Measurements from ENCODE around the gene PIGS.

Gene PIGS

DNA sequence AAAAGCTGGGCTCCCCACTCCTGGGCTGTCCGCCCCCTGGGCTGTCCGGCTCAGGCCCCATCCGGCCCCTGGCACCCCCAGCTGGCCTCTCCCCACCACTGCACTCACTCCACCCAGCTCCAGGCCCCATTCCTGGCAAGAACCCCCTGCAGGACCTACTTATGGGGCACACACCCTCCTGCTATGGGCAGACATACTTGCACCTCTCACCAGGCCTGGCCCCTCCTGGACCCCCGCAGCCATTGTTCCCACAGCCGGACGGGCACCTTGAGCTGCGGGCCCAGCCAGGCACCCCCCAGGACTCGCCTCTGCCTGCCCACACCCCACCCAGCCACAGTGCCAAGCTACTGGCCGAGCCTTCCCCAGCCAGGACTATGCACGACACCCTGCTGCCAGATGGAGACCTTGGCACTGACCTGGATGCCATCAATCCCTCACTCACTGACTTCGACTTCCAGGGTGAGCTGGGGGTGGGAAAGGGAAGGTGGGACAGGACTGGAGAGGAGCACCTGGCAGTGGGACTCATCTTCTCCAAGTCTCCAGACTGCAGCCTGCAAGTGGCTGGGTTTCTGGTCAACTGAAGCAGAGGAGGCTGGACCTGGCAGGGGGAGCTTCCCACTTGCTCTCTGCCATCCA, 36.5 kb downstream of the PIGS start:
- Histone ChIP-seq H2AFZ (ENCODE audit: low read length) (no peak overlapping the region), H3K27me3 (ENCODE audit: insufficient read depth, low read length) (peaks cover 6% of the 10 kb centered on the region), H3K4me1 (ENCODE audit: insufficient read depth, low read length, severe bottlenecking) (no peaks in the 10 kb centered on the region), H3K4me2 (ENCODE audit: low read length) (no peak overlapping the region), H3K36me3 (ENCODE audit: insufficient read depth, low read length) (no peaks in the 10 kb centered on the region), H3K4me3 (ENCODE audit: low read depth, low read length, poor library complexity, severe bottlenecking) (no peak overlapping the region), H3K27ac (ENCODE audit: low read depth, low read length, poor library complexity, severe bottlenecking) (no peak overlapping the region), H3K9me3 (ENCODE audit: low read length) (no peaks in the 10 kb centered on the region), H3K79me2 (ENCODE audit: insufficient read depth, low read length) (no peaks in the 10 kb centered on the region), H3F3A (ENCODE audit: insufficient read depth, low read length) (no peaks in the 10 kb centered on the region), H3K9me2 (ENCODE audit: low read depth, low read length) (no peaks in the 10 kb centered on the region), H4K20me1 (ENCODE audit: insufficient read depth, low read length) (no peaks in the 10 kb centered on the region), H3K9ac (ENCODE audit: low read length) (no peak overlapping the region)
- TF ChIP-seq, protein P1, sequence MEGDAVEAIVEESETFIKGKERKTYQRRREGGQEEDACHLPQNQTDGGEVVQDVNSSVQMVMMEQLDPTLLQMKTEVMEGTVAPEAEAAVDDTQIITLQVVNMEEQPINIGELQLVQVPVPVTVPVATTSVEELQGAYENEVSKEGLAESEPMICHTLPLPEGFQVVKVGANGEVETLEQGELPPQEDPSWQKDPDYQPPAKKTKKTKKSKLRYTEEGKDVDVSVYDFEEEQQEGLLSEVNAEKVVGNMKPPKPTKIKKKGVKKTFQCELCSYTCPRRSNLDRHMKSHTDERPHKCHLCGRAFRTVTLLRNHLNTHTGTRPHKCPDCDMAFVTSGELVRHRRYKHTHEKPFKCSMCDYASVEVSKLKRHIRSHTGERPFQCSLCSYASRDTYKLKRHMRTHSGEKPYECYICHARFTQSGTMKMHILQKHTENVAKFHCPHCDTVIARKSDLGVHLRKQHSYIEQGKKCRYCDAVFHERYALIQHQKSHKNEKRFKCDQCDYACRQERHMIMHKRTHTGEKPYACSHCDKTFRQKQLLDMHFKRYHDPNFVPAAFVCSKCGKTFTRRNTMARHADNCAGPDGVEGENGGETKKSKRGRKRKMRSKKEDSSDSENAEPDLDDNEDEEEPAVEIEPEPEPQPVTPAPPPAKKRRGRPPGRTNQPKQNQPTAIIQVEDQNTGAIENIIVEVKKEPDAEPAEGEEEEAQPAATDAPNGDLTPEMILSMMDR (IDR thresholded peaks at IDR 0.05; ENCODE audit: low read length): no peak
- no peak for TF ChIP-seq EZH2 (IDR thresholded peaks at IDR 0.05; ENCODE audit: borderline replicate concordance, low read length)

DNA sequence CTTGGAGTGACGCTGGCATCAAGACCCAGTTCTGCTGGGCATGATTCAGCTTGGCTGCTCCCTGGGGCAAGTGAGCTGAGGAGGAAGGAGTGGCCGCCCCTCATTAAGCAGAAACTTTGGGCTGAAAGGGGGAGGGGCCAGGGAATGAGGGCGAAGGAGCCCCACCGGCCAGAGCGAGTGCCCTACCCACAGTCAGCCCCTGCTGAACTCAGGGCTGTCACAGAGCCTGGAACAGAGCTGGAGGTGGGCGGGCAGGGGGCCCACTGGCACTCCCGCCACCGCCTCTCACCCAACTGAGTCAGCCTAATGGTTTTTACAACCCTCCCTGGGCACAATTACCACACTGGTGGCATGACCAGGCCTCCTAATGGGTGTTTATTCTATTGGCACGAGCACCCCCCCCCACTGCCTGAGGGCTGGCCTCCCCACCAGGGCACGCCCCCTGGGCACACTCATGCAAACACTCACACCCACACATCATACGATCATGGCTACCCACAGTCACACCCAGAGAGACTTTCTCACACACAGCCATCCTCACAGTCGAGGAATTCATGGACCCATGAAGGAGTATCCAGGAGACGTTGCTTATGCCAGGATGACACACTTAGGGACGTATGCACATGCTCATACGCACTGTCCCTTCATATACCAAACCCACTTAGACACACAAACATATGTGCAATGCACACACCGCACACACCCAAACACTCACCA, 38.1 kb downstream of the PIGS start:
- no peak for TF ChIP-seq EZH2 (IDR thresholded peaks at IDR 0.05; ENCODE audit: borderline replicate concordance, low read length)
- TF ChIP-seq, protein P1 (IDR thresholded peaks at IDR 0.05; ENCODE audit: low read length): no peak
- Histone ChIP-seq H3K9me2 (ENCODE audit: low read depth, low read length) (no peaks in the 10 kb centered on the region), H3K79me2 (ENCODE audit: insufficient read depth, low read length) (no peaks in the 10 kb centered on the region), H3K27ac (ENCODE audit: low read depth, low read length, poor library complexity, severe bottlenecking) (no peak overlapping the region), H3K4me1 (ENCODE audit: insufficient read depth, low read length, severe bottlenecking) (no peaks in the 10 kb centered on the region), H3K4me2 (ENCODE audit: low read length) (no peak overlapping the region), H3F3A (ENCODE audit: insufficient read depth, low read length) (no peaks in the 10 kb centered on the region), H4K20me1 (ENCODE audit: insufficient read depth, low read length) (no peaks in the 10 kb centered on the region), H3K9ac (ENCODE audit: low read length) (no peak overlapping the region), H3K4me3 (ENCODE audit: low read depth, low read length, poor library complexity, severe bottlenecking) (no peak overlapping the region), H3K9me3 (ENCODE audit: low read length) (no peaks in the 10 kb centered on the region), H3K36me3 (ENCODE audit: insufficient read depth, low read length) (no peaks in the 10 kb centered on the region), H3K27me3 (ENCODE audit: insufficient read depth, low read length) (peaks cover 6% of the 10 kb centered on the region), H2AFZ (ENCODE audit: low read length) (no peak overlapping the region)

DNA sequence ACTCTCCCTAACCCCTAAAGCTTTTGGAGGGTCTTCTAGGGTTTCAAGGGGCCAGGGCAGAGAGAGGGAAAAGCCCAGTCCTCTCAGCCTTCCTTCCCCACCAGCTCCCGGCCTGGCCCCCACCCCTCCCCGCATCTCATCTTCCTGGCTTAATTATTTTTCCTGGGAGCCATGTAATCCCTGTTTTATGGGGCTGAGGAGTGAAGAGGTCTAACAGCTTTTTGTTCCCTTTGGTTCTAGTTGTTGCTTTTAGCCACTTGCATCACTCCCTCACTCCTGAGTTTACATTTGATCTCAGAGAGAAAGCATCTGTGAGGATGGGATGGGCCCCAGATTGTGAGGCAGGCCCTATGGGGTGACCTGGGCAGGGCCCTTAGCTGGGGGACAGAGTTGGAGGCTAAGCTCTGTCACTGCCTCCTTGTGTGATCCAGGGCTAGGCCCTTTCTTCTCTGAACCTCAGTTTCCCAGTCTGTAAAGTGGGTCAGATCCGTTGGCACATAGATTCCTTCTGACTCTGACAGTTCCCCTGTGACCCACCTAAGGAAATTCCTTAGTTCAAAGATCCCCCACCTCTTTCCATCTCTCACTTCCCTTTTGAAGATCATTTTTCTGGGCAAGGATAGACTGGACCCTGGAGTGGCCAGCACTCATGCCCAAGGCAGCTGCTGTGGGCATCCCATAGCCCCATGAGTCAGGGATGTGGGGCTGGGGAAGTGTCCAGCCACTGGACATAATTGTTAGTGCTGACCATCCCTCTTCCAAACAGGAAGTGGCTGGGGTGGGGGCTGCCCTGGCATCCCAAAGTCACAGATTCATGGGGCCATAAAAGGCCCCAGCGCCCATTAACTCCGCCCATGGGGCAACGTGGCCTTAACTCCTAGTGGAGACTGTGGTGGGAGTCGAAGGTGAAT, 39.0 kb downstream of the PIGS start:
- no peak overlapping the region for H3K9ac ChIP-seq (ENCODE audit: low read length)
- H3F3A ChIP-seq (ENCODE audit: insufficient read depth, low read length): no peaks in the 10 kb centered on the region
- H3K27ac ChIP-seq (ENCODE audit: low read depth, low read length, poor library complexity, severe bottlenecking): no peak overlapping the region
- peaks cover 6% of the 10 kb centered on the region for H3K27me3 ChIP-seq (ENCODE audit: insufficient read depth, low read length)
- H3K9me3 ChIP-seq (ENCODE audit: low read length): no peaks in the 10 kb centered on the region
- H3K79me2 ChIP-seq (ENCODE audit: insufficient read depth, low read length): no peaks in the 10 kb centered on the region
- no peak for TF ChIP-seq EZH2 (IDR thresholded peaks at IDR 0.05; ENCODE audit: borderline replicate concordance, low read length)
- TF ChIP-seq, protein P1 (IDR thresholded peaks at IDR 0.05; ENCODE audit: low read length): no peak
- no peaks in the 10 kb centered on the region for H3K4me1 ChIP-seq (ENCODE audit: insufficient read depth, low read length, severe bottlenecking)
- no peaks in the 10 kb centered on the region for H4K20me1 ChIP-seq (ENCODE audit: insufficient read depth, low read length)
- H3K4me2 ChIP-seq (ENCODE audit: low read length): no peak overlapping the region
- no peak overlapping the region for H2AFZ ChIP-seq (ENCODE audit: low read length)
- H3K4me3 ChIP-seq (ENCODE audit: low read depth, low read length, poor library complexity, severe bottlenecking): no peak overlapping the region
- no peaks in the 10 kb centered on the region for H3K9me2 ChIP-seq (ENCODE audit: low read depth, low read length)
- H3K36me3 ChIP-seq (ENCODE audit: insufficient read depth, low read length): no peaks in the 10 kb centered on the region
